ENCODE data around the gene TTLL11. TPM values are rescaled to one million over a fixed set of nuclear protein-coding genes. Genes with fewer than 3 reads are reported as not detected.
"Not testable (repeated sequence)": the region's sequence is repeated elsewhere in the genome, so short reads cannot be mapped to it uniquely, and the experiment has no call there.

The TTLL11 gene
- total RNA-seq, 4 donors from 2014 or later, result 9.1 to 14.6 (median 9.7) TPM

GRCh38 chr9:121898856-121899255 is 194.3 kb downstream of the TTLL11 start:
- TF ChIP-seq, protein P1, sequence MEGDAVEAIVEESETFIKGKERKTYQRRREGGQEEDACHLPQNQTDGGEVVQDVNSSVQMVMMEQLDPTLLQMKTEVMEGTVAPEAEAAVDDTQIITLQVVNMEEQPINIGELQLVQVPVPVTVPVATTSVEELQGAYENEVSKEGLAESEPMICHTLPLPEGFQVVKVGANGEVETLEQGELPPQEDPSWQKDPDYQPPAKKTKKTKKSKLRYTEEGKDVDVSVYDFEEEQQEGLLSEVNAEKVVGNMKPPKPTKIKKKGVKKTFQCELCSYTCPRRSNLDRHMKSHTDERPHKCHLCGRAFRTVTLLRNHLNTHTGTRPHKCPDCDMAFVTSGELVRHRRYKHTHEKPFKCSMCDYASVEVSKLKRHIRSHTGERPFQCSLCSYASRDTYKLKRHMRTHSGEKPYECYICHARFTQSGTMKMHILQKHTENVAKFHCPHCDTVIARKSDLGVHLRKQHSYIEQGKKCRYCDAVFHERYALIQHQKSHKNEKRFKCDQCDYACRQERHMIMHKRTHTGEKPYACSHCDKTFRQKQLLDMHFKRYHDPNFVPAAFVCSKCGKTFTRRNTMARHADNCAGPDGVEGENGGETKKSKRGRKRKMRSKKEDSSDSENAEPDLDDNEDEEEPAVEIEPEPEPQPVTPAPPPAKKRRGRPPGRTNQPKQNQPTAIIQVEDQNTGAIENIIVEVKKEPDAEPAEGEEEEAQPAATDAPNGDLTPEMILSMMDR (IDR thresholded peaks at IDR 0.05), result no peak
- TF ChIP-seq POLR2A (IDR thresholded peaks at IDR 0.05), result no peak
- no peak overlapping the region for H3K4me3 ChIP-seq (ENCODE audit: low read depth, poor library complexity, severe bottlenecking)
- DNase-seq (ENCODE audit: low spot score in 2 of 2), result peak in 1 of 2 donors; percentile 57
- intact Hi-C loops (cut with DNase I; ENCODE audit: low total_unique reads), result no loop called here
- WGBS, 2 donors, result 98% methylated on average over 4 of the region's 4 CpGs

GRCh38 chr9:121897140-121897539 is 196.0 kb downstream of the TTLL11 start:
- no peak for TF ChIP-seq POLR2A (IDR thresholded peaks at IDR 0.05)
- TF ChIP-seq, protein P1 (IDR thresholded peaks at IDR 0.05), result no peak
- DNase-seq (ENCODE audit: low spot score in 2 of 2), result peak in 1 of 2 donors; percentile 65
- no peak overlapping the region for H3K4me3 ChIP-seq (ENCODE audit: low read depth, poor library complexity, severe bottlenecking)
- intact Hi-C loops (cut with DNase I; ENCODE audit: low total_unique reads), result no loop called here
- 87 to 92% methylated on average over 10 of the region's 10 CpGs for WGBS, 2 donors

GRCh38 chr9:121896545-121896943 is 196.6 kb downstream of the TTLL11 start:
- H3K4me3 ChIP-seq (ENCODE audit: low read depth, poor library complexity, severe bottlenecking), result no peak overlapping the region
- DNase-seq (ENCODE audit: low spot score in 2 of 2), result peak in 1 of 2 donors; percentile 71
- TF ChIP-seq, protein P1 (IDR thresholded peaks at IDR 0.05), result no peak
- no peak for TF ChIP-seq POLR2A (IDR thresholded peaks at IDR 0.05)
- 89 to 90% methylated on average over 26 to 27 of the region's 27 CpGs for WGBS, 2 donors
- intact Hi-C loops (cut with DNase I; ENCODE audit: low total_unique reads), result no loop called here

DNA sequence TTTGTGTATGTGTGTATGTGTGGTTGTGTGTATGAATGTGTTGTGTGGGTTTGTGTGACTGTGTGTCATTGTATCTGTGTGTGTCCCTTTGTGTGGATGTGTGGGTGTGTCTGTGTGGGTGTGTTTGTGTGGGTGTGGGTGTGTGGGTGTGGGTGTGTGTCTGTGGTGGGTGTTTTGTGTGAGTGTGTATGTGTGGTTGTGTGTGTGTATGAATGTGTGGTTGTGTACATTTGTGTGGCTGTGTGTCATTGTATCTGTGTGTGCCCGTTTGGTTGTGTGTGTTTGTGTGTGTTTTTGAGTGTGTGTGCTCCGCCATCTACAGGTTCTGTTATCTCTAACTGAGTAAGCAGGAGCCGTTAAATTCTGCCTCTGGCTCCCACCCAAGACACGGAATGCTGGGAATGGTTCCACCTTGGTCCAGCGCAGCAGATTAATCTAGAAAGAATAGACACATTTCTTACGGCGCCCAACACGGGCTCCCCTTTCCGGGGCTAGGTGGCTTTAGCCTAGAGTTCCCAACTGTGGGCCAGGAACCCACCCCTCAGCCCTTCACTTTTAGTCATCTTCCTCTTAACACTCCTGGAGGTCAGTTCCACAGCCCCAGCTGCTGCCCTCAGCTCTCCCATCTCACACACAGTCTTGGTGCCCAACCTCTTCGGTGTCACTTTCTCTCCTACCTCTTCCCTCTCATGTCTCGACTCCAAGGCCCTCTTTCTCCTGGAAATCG is 197.1 kb downstream of the TTLL11 start:
- intact Hi-C loops (cut with DNase I; ENCODE audit: low total_unique reads), result no loop called here
- peak in 1 of 2 donors; percentile 76 for DNase-seq (ENCODE audit: low spot score in 2 of 2)
- WGBS, 2 donors, result 55 to 65% methylated on average over 12 of the region's 12 CpGs
- no peak for TF ChIP-seq POLR2A (IDR thresholded peaks at IDR 0.05)
- TF ChIP-seq, protein P1 (IDR thresholded peaks at IDR 0.05), result no peak
- no peak overlapping the region for H3K4me3 ChIP-seq (ENCODE audit: low read depth, poor library complexity, severe bottlenecking)

- no peak overlapping the region for H3K4me3 ChIP-seq (ENCODE audit: low read depth, poor library complexity, severe bottlenecking)
- WGBS, 2 donors, result 54 to 92% methylated on average over 7 of the region's 7 CpGs
- intact Hi-C loops (cut with DNase I; ENCODE audit: low total_unique reads), result no loop called here
- no peak for TF ChIP-seq POLR2A (IDR thresholded peaks at IDR 0.05)
- TF ChIP-seq, protein P1 (IDR thresholded peaks at IDR 0.05), result no peak
- no peak for DNase-seq (ENCODE audit: low spot score in 2 of 2)
These were observed 197.8 kb downstream of the TTLL11 start for GRCh38 chr9:121895358-121895757.

DNA sequence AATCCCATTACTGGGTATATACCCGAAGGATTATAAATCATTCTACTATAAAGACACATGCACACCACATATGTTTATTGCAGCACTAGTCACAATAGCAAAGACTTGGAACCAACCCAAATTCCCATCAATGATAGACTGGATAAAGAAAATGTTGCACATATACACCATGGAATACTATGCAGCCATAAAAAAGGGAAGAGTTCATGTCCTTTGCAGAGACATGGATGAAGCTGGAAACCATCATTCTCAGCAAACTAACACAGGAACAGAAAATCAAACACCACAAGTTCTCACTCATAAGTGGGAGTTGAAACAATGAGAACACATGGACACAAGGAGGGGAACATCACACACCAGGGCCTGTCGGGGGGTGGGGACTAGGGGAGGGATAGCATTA is 198.7 kb downstream of the TTLL11 start:
- WGBS, 2 donors, result 47 to 88% methylated on average over 2 of the region's 2 CpGs
- DNase-seq (ENCODE audit: low spot score in 2 of 2); H3K4me3 ChIP-seq (ENCODE audit: low read depth, poor library complexity, severe bottlenecking); intact Hi-C loops (cut with DNase I; ENCODE audit: low total_unique reads): not testable (repeated sequence)
